SU-DHL-6 (cell line): ENCODE data around the gene PPM1M.

Experiments used
- H2AFZ ChIP-seq: fragments of 200-600 bp; sonication (generic); 2 replicates; pipeline ENCODE4 v1.6.1; 2014; ENCODE audit warnings: low read depth, mild to moderate bottlenecking, moderate library complexity, mixed read lengths, antibody characterized with exemption, low read length; ENCODE audit not compliant: severe bottlenecking
- H3F3A ChIP-seq: fragments of 200-600 bp; shearing (Covaris generic); 2 replicates; pipeline ENCODE4 v1.6.0; 2016; ENCODE audit warnings: antibody characterized with exemption, mild to moderate bottlenecking; ENCODE audit not compliant: insufficient read depth
- H3K27ac ChIP-seq: fragments of 200-600 bp; sonication (generic); 2 replicates; pipeline ENCODE4 v1.5.1; 2016; ENCODE audit warnings: low read depth, mild to moderate bottlenecking, low read length, moderate library complexity, mixed read lengths
- H3K27me3 ChIP-seq: fragments of 200-600 bp; sonication (generic), shearing (Covaris generic); 2 replicates; pipeline ENCODE4 v1.6.0; 2014; ENCODE audit warnings: mild to moderate bottlenecking, low read length
- H3K36me3 ChIP-seq: fragments of 200-600 bp; sonication (generic); 2 replicates; pipeline ENCODE4 v1.6.1; 2014; ENCODE audit warnings: mild to moderate bottlenecking, low read length, mixed read lengths
- H3K4me2 ChIP-seq: fragments of 300-600, 200-600 bp; shearing (Covaris generic), sonication (generic); 2 replicates; pipeline ENCODE4 v1.6.0; 2014; ENCODE audit warnings: low read length, low read depth, mild to moderate bottlenecking; ENCODE audit not compliant: poor library complexity, severe bottlenecking
- H3K4me3 ChIP-seq: fragments of 200-600 bp; sonication (generic); 2 replicates; pipeline ENCODE4 v1.5.1; 2014; ENCODE audit warnings: antibody characterized with exemption, low read length, mild to moderate bottlenecking, mixed read lengths; ENCODE audit not compliant: insufficient read depth, poor library complexity, severe bottlenecking
- H3K79me2 ChIP-seq: fragments of 200-600 bp; sonication (generic); 2 replicates; pipeline ENCODE4 v1.6.1; 2014; ENCODE audit warnings: mild to moderate bottlenecking, low read length, moderate library complexity; ENCODE audit not compliant: insufficient read depth
- H3K9ac ChIP-seq: fragments of 200-600 bp; sonication (generic); 2 replicates; pipeline ENCODE4 v1.7.0; 2014; ENCODE audit warnings: mild to moderate bottlenecking, low read length
- H3K9me2 ChIP-seq: fragments of 200-600 bp; sonication (generic); replicated peaks from 2 replicates; pipeline ENCODE4 v1.6.1; 2014; ENCODE audit warnings: low read length; ENCODE audit not compliant: insufficient read depth
- H3K9me3 ChIP-seq: fragments of 200-600 bp; sonication (generic); 2 replicates; pipeline ENCODE4 v1.6.1; 2014; ENCODE audit warnings: low read length, mixed read lengths; ENCODE audit not compliant: insufficient read depth
- H4K20me1 ChIP-seq: fragments of 200-600 bp; sonication (generic); 2 replicates; pipeline ENCODE4 v1.6.1; 2014; ENCODE audit warnings: low read depth, mild to moderate bottlenecking, antibody characterized with exemption, low read length, moderate library complexity, mixed read lengths
- CTCF ChIP-seq: fragments of 200-600 bp; sonication (generic); IDR thresholded peaks from one replicate; pipeline ENCODE4 v1.5.1; 2017; ENCODE audit warnings: antibody characterized with exemption, mild to moderate bottlenecking, low read length, moderate library complexity; ENCODE audit not compliant: insufficient read depth, poor library complexity, severe bottlenecking
- EZH2phosphoT487 ChIP-seq: fragments of 200-600 bp; sonication (generic), shearing (Covaris generic); conservative IDR thresholded peaks from 2 replicates; pipeline ENCODE4 v1.6.1; 2018; ENCODE audit warnings: mild to moderate bottlenecking, antibody characterized with exemption, low read length, moderate library complexity, mixed read lengths

The PPM1M gene

DNA sequence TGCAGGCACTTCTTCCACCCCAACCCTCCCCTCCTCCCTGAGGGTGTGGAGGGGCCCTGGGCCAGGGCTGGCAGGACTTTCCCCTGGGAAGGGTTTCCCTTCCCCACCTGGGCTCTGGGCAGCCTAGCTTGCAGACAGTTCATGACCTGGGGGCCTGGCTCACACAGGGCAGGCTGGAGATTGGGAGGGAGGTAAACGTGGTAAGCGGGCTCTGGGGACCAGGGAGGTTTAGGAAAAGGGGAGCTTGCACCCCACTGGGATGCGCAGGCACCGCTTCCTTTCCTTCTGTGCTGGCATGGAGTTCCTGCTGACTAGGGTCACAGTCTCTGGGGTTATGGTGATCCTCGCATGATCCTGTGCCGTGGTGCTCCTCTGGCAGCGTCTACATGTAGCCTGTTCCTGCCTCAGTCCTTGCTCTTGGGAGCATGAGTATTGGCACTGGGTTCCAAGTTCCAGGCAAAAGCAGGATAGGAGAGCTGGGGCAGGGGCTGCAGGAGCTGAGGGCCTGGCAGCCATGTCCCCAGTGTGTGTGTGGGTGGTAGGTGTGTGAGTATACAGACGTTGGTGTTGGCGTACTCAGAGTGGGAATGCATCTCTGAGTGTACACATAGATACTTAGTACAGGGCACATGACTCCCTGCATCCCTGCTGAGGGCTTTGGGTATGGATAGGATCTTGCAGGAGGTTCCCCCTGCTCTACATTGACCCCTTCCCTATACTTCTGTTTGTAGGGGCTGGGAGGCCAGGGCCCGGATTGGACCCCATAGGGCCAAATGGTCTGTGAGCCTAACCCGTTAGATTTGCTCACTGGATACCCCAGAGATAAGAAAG lies 49.0 kb downstream of the PPM1M start:
- no peak overlapping the region for H2AFZ ChIP-seq
- no peaks in the 10 kb centered on the region for H3K79me2 ChIP-seq
- H3K9me3 ChIP-seq: no peaks in the 10 kb centered on the region
- H4K20me1 ChIP-seq: no peaks in the 10 kb centered on the region
- H3K27ac ChIP-seq: no peak overlapping the region
- TF ChIP-seq EZH2phosphoT487 (no peak), CTCF (no peak)
- H3K4me3 ChIP-seq: no peak overlapping the region
- no peak overlapping the region for H3K9ac ChIP-seq
- no peaks in the 10 kb centered on the region for H3K9me2 ChIP-seq
- no peaks in the 10 kb centered on the region for H3F3A ChIP-seq
- H3K36me3 ChIP-seq: no peaks in the 10 kb centered on the region
- H3K4me2 ChIP-seq: no peak overlapping the region
- H3K27me3 ChIP-seq: no peaks in the 10 kb centered on the region

GRCh38 chr3:52295671-52296208 lies 50.2 kb downstream of the PPM1M start:
- Histone ChIP-seq H3K9ac (no peak overlapping the region), H3K9me3 (no peaks in the 10 kb centered on the region), H3K4me2 (no peak overlapping the region), H3K27me3 (no peaks in the 10 kb centered on the region), H3K79me2 (no peaks in the 10 kb centered on the region), H3K4me3 (no peak overlapping the region), H3K36me3 (no peaks in the 10 kb centered on the region), H3K9me2 (no peaks in the 10 kb centered on the region), H4K20me1 (no peaks in the 10 kb centered on the region), H3F3A (no peaks in the 10 kb centered on the region), H2AFZ (no peak overlapping the region), H3K27ac (no peak overlapping the region)
- TF ChIP-seq EZH2phosphoT487: no peak
- no peak for TF ChIP-seq CTCF

GRCh38 chr3:52297242-52298148 lies 51.9 kb downstream of the PPM1M start:
- H3K9me2 ChIP-seq: no peaks in the 10 kb centered on the region
- no peak overlapping the region for H3K4me2 ChIP-seq
- no peaks in the 10 kb centered on the region for H3K9me3 ChIP-seq
- H3K4me3 ChIP-seq: no peak overlapping the region
- H4K20me1 ChIP-seq: no peaks in the 10 kb centered on the region
- TF ChIP-seq CTCF (no peak), EZH2phosphoT487 (no peak)
- no peak overlapping the region for H3K27ac ChIP-seq
- no peaks in the 10 kb centered on the region for H3K27me3 ChIP-seq
- H3F3A ChIP-seq: no peaks in the 10 kb centered on the region
- H3K9ac ChIP-seq: no peak overlapping the region
- H2AFZ ChIP-seq: no peak overlapping the region
- no peaks in the 10 kb centered on the region for H3K79me2 ChIP-seq
- H3K36me3 ChIP-seq: no peaks in the 10 kb centered on the region
